Small intestine (tissue), 16 donors: Measurements from ENCODE around the gene WDCP. TPM values are rescaled to one million over a fixed set of nuclear protein-coding genes. Genes with fewer than 3 reads are reported as not detected.
"Not testable (repeated sequence)": the region's sequence is repeated elsewhere in the genome, so short reads cannot be mapped to it uniquely, and the experiment has no call there.

ENCODE experiments used
- DNase-seq, 2 donors: peaks; one replicate each; pipeline versions ENCODE4 v3.0.0 to v3.0.0-alpha.2; 2013
- FAIRE-seq: peaks from 2 replicates; lab custom pipeline; 2012; peaks lifted over from hg19 to GRCh38; lab: Jason Lieb, UNC
- H3K27ac ChIP-seq, 3 donors: one replicate each; pipeline ENCODE4 v1.5.1; 2013; ENCODE audit warnings: low read length in 2 of 3, mild to moderate bottlenecking in 2 of 3, control low read depth in 1 of 3, inconsistent platforms in 1 of 3, low read depth in 1 of 3, moderate library complexity in 1 of 3
- H3K27me3 ChIP-seq, 3 donors: one replicate each; pipeline ENCODE4 v1.6.1; 2013; ENCODE audit warnings: low read length in 3 of 3, inconsistent platforms in 1 of 3; ENCODE audit not compliant: control insufficient read depth in 3 of 3, insufficient read depth in 3 of 3
- H3K36me3 ChIP-seq, 3 donors: one replicate each; pipeline ENCODE4 v1.6.1; 2013; ENCODE audit warnings: low read length in 3 of 3, inconsistent platforms in 1 of 3, low read depth in 1 of 3, mild to moderate bottlenecking in 1 of 3, moderate library complexity in 1 of 3; ENCODE audit not compliant: control insufficient read depth in 3 of 3, insufficient read depth in 2 of 3
- H3K4me1 ChIP-seq, 3 donors: one replicate each; pipeline ENCODE4 v1.6.1; 2013; ENCODE audit warnings: low read length in 2 of 3, inconsistent platforms in 1 of 3, low read depth in 1 of 3, mild to moderate bottlenecking in 1 of 3, moderate library complexity in 1 of 3; ENCODE audit not compliant: control insufficient read depth in 3 of 3, insufficient read depth in 2 of 3
- H3K4me3 ChIP-seq, 3 donors: one replicate each; pipeline ENCODE4 v1.5.1; 2013; ENCODE audit warnings: low read length in 3 of 3, control low read depth in 1 of 3, inconsistent platforms in 1 of 3, low read depth in 1 of 3, mild to moderate bottlenecking in 1 of 3, moderate library complexity in 1 of 3
- H3K9me3 ChIP-seq, 2 donors: one replicate each; pipeline ENCODE4 v1.6.1; 2013; ENCODE audit warnings: low read depth in 1 of 2, low read length in 1 of 2; ENCODE audit not compliant: control insufficient read depth in 2 of 2, insufficient read depth in 1 of 2
- WGBS, 3 donors: extraction: QIAGEN DNeasy Blood & Tissue Kit; methylation state at CpG; one replicate each; pipeline ENCODE4 v1.1.7; 2013; 5-methylcytosine and 5-hydroxymethylcytosine counted together
- long read RNA-seq, 10 donors: transcript quantifications; one replicate each; lab custom pipeline, GENCODE V29; 2026
- polyA plus RNA-seq, 4 donors: library from polyadenylated mRNA; stranded (reverse) in 3 of 4; unstranded in 1 of 4; fragments of 200-250 nt in 3 of 4; fragments of 120-200 nt in 1 of 4; gene quantifications; one replicate each; pipeline versions ENCODE4 v1.2.1 to v1.2.3, GENCODE V29; 2013
- donor health status: healthy with polysubstance abuse.
- donor health status: control.
- donor health status: control.
- donor health status: Bipolar disorder and iron deficiency.
- donor health status: healthy.

WDCP gene, protein sequence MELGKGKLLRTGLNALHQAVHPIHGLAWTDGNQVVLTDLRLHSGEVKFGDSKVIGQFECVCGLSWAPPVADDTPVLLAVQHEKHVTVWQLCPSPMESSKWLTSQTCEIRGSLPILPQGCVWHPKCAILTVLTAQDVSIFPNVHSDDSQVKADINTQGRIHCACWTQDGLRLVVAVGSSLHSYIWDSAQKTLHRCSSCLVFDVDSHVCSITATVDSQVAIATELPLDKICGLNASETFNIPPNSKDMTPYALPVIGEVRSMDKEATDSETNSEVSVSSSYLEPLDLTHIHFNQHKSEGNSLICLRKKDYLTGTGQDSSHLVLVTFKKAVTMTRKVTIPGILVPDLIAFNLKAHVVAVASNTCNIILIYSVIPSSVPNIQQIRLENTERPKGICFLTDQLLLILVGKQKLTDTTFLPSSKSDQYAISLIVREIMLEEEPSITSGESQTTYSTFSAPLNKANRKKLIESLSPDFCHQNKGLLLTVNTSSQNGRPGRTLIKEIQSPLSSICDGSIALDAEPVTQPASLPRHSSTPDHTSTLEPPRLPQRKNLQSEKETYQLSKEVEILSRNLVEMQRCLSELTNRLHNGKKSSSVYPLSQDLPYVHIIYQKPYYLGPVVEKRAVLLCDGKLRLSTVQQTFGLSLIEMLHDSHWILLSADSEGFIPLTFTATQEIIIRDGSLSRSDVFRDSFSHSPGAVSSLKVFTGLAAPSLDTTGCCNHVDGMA
- 1 to 10 TPM; 1.4 to 6.1 (median 2.2) TPM for polyA plus RNA-seq
- long read RNA-seq, donor 1: 0 reads
- long read RNA-seq, donor 2: 0 reads
- long read RNA-seq, donor 3: 0 reads
- long read RNA-seq, donor 4: 0 reads
- long read RNA-seq, donor 5: 0 reads
- long read RNA-seq, donor 6, partial matches to known transcripts: 0 of 1 reads
- long read RNA-seq, donor 6, other reads (novel, unspliced or antisense): 0 of 1 reads
- long read RNA-seq, donor 7: 0 reads
- long read RNA-seq, donor 8: 0 reads
- long read RNA-seq, donor 9: 0 reads
- long read RNA-seq, donor 10, partial matches to known transcripts: 8 of 9 reads
- long read RNA-seq, donor 10, other reads (novel, unspliced or antisense): 0 of 9 reads

DNA sequence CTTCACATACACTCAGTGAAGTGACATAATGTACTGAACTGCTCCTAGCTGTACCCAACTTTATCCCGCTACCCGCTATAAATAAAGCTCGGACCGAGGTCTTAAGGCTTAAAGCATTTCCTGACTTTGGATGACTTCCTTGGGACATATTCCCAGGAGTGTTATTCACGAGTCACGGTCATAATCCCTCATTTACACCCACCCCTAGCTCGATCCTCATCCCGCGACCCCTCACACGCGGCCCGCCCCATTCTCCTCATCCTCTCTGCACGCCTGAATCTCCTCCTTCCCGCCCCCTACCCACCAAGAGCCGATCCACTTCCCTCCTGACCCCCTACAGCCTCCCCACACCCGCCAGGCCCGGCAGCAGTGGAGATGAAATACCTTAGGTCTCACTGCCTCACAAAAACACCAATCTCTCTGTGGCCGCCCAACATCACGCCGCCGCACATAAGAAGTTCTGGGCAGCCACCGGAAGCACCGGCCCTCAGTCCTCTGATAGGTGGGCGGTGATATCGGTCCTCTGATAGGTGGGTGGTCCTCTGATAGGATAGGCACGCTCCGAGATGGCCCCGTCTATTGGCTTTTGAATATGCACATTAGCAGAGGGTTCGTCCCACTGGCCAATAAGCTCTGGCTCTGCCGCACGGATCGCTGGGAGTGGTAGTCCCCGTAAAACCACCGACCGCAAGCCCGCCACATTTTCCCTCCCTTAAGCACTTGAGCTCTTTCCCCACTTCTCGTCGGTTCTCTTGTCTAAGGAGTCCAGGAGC, at the start of gene WDCP:
TSS of gene WDCP (minus strand) at position 462 of the 773 bp plus-strand sequence. CDS start 7,897 bp downstream, outside the sequence.
- no peaks in the 10 kb centered on the region for H3K9me3 ChIP-seq
- peak within 1 kb of the TSS; percentile 30 to 55 (median 37) for H3K27ac ChIP-seq
- peak; percentile 95 to 99 for DNase-seq
- no peak for FAIRE-seq
- H3K4me1 ChIP-seq: peaks cover 0 to 23% (median 14%) of the 10 kb centered on the region in 3 donors
- WGBS, 3 donors: 0 to 1% (median 0%) methylated on average over 36 to 38 of the region's 38 CpGs
- H3K36me3 ChIP-seq: no peaks in the 10 kb centered on the region
- H3K27me3 ChIP-seq: peaks cover 0 to 21% (median 0%) of the 10 kb centered on the region in 3 donors
- peak within 1 kb of the TSS; percentile 64 to 80 (median 67) for H3K4me3 ChIP-seq

DNA sequence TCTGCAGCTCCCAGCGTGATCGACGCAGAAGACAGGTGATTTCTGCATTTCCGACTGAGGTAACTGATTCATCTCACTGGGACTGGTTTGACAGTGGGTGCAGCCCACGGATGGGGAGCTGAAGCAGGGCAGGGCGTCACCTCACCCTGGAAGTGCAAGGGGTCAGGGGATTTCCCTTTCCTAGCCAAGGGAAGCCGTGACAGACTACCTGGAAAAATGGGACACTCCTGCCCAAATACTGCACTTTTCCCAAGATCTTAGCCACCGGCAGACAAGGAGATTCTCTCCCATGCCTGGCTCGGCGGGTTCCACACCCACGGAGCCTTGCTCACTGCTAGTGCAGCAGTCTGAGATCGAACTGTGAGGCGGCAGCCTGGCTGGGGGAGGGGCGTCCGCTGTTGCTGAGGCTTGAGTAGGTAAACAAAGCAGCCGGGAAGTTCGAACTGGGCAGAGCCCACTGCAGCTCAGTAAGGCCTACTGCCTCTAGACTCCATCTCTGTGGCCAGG, 48.0 kb upstream of the WDCP start:
- not testable (repeated sequence) for H3K4me1 ChIP-seq, H3K27ac ChIP-seq, FAIRE-seq, DNase-seq, H3K4me3 ChIP-seq, H3K27me3 ChIP-seq, H3K36me3 ChIP-seq, H3K9me3 ChIP-seq
- 70 to 88% (median 85%) methylated on average over 17 of the region's 17 CpGs for WGBS, 3 donors

DNA sequence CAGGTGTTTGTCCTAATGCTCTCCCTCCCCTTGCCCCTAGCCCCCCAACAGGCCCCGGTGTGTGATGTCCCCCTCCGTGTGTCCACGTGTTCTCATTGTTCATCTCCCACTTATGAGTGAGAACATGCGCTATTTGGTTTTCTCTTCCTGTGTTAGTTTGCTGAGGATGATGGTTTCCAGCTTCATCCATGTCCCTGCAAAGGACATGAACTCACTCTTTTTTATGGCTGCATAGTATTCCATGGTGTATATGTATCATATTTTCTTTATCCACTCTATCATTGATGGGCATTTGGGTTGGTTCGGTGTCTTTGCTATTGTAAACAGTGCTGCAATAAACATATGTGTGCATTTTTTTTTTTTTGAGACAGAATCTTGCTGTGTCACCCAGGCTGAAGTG, 46.1 kb upstream of the WDCP start:
- not testable (repeated sequence) for H3K4me3 ChIP-seq, FAIRE-seq, H3K27ac ChIP-seq, H3K9me3 ChIP-seq, H3K4me1 ChIP-seq, H3K36me3 ChIP-seq, DNase-seq, H3K27me3 ChIP-seq
- WGBS, 3 donors: 96 to 99% (median 98%) methylated on average over 5 of the region's 5 CpGs

DNA sequence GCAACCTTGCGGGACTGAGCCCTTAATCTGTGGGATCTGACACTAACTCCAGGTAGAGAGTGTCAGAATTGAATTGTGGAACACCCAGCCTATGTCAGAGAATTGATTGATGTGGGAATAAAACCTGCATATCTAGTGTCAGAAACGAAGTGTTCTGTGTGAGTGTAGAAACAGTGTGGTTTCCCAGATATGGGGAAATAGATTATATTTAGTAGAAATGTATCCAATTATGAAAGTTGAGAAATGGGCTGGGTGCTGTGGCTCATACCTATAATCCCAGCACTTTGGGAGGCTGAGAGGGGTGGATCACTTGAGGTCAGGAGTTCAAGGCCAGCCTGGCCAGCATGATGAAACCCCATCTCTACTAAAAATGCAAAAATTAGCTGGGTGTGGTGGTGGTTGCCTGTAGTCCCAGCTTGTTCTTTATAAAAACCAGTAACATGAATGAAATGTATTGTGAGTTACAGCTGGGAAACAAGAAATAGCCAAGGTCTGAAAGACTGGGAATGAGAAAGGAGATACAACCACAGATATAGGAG, 41.7 kb upstream of the WDCP start:
- Histone ChIP-seq H3K36me3 (peaks cover 0 to 10% (median 0%) of the 10 kb centered on the region in 3 donors), H3K9me3 (no peaks in the 10 kb centered on the region), H3K4me3 (no peak overlapping the region), H3K27ac (no peak overlapping the region), H3K4me1 (peaks cover 0 to 6% (median 0%) of the 10 kb centered on the region in 3 donors), H3K27me3 (no peaks in the 10 kb centered on the region)
- FAIRE-seq (no peak), DNase-seq (no peak)
- 58 to 73% (median 66%) methylated on average over 2 of the region's 2 CpGs for WGBS, 3 donors

DNA sequence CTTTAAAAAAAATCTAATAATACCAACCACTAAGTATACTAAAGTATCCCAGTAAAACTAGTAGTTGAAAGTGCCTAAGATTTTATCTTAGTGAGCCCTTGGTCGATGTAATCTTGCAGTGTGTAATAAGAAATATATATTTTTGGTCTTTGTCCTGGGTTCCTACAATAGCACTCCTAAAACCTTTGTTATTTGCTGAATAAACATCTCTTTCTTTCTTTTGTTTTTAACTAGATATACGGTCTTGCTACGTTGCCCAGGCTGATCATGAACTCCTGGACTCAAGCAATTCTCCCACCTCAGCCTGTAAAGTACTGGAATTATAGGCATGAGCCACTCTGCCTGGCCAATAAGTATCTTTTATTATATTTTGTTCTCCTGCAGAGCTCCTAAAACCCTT, 39.8 kb upstream of the WDCP start:
- H3K9me3 ChIP-seq: no peaks in the 10 kb centered on the region
- 79 to 84% (median 79%) methylated on average over 3 of the region's 3 CpGs for WGBS, 3 donors

DNA sequence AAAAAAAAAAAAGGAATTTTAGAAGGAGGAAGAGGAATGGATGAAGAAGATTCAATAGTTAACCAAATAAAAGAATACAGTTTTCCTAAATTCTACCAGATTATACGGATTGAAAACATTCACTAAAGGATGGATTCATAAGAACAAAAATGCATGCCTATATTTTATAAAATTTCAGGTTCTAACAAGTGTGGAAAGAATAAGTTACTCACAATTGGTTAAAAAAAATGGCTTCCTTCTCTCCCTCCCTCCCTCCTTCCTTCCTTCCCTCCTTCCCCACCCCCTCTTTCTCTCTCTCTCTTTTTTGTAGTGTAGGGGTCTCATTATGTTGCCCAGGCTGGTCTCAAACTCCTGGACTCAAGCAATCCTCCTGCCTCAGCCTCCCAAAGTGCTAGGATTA, 39.0 kb upstream of the WDCP start:
- Histone ChIP-seq H3K36me3 (peaks cover 0 to 20% (median 3%) of the 10 kb centered on the region in 3 donors), H3K27ac (no peak overlapping the region), H3K27me3 (no peaks in the 10 kb centered on the region), H3K4me3 (no peak overlapping the region), H3K9me3 (no peaks in the 10 kb centered on the region), H3K4me1 (peaks cover 2 to 16% (median 5%) of the 10 kb centered on the region in 3 donors)
- FAIRE-seq (no peak), DNase-seq (no peak)
- WGBS, 3 donors: 88 to 100% (median 91%) methylated on average over 1 of the region's 1 CpG

More for the DNA sequence above, 39.8 kb upstream of the WDCP start:
- H3K4me3 ChIP-seq: no peak overlapping the region
- H3K27ac ChIP-seq: no peak overlapping the region
- H3K27me3 ChIP-seq: no peaks in the 10 kb centered on the region
- FAIRE-seq (no peak), DNase-seq (no peak)
- H3K4me1 ChIP-seq: peaks cover 1 to 16% (median 5%) of the 10 kb centered on the region in 3 donors
- peaks cover 0 to 17% (median 3%) of the 10 kb centered on the region in 3 donors for H3K36me3 ChIP-seq

DNA sequence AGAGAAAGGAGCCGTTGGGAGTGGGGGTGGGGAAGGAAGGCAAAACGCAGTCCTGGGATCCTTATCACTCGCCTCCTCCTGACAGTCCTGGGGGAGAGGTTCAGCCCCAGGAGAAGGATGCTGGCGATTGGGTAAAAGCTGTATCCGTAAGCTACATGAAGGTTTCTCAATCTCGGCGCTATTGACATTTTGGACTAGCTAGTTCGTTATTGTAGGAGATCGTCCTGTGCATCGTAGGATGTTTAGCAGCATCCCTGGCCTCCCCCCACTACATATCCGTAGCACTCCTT, 38.0 kb upstream of the WDCP start:
- H3K27me3 ChIP-seq: no peaks in the 10 kb centered on the region
- H3K4me1 ChIP-seq: peaks cover 2 to 16% (median 5%) of the 10 kb centered on the region in 3 donors
- WGBS, 3 donors: 9 to 23% (median 21%) methylated on average over 11 of the region's 11 CpGs
- peak overlapping the region; percentile 98 to 99 (median 99) for H3K27ac ChIP-seq
- H3K9me3 ChIP-seq: no peaks in the 10 kb centered on the region
- H3K36me3 ChIP-seq: peaks cover 1 to 26% (median 3%) of the 10 kb centered on the region in 3 donors
- FAIRE-seq: no peak
- DNase-seq: no peak
- peak overlapping the region; percentile 43 to 77 (median 61) for H3K4me3 ChIP-seq
